ENCODE measurements around the gene DZIP1L. TPM values are rescaled to one million over a fixed set of nuclear protein-coding genes. Genes with fewer than 3 reads are reported as not detected.

DZIP1L gene
- total RNA-seq, 1 experiment from 2014 or later = 10.4 TPM

GRCh38 chr3:138135833-138136194, 20.4 kb upstream of the DZIP1L start:
- no peak overlapping the region for H4K5ac ChIP-seq (ENCODE audit: insufficient read length, low read depth, low read length)
- no peaks in the 10 kb centered on the region for H4K20me1 ChIP-seq (ENCODE audit: control insufficient read depth, insufficient read depth, insufficient read length)
- H3K4me1 Mint-ChIP-seq = peaks cover 2% of the 10 kb centered on the region in 2 experiments; a peak in 3 of 4 replicates
- H3K4me2 ChIP-seq (ENCODE audit: insufficient read depth, insufficient read length, low read length) = no peak overlapping the region
- H2AFZ ChIP-seq (ENCODE audit: low read length) = no peak overlapping the region
- no peak overlapping the region for H3T11ph ChIP-seq (ENCODE audit: low read length)
- peaks cover 3% of the 10 kb centered on the region; the same call in 1 of the 2 replicates for H3K27me3 Mint-ChIP-seq (ENCODE audit: low read depth)
- no peak overlapping the region for H3K14ac ChIP-seq (ENCODE audit: insufficient read depth, low read length)
- no peak overlapping the region for H2BK15ac ChIP-seq (ENCODE audit: low read depth, low read length)
- no peak overlapping the region for H3K27ac ChIP-seq (ENCODE audit: insufficient read length, low read depth, low read length)
- no CpG with 5 or more reads among the region's 2 CpGs for WGBS (ENCODE audit: extremely low coverage, insufficient read length, low lambda C conversion rate)
- TF ChIP-seq CTCF (conservative IDR thresholded peaks at IDR 0.05) = no peak
- H2BK5ac ChIP-seq (ENCODE audit: insufficient read length, low read length) = no peak overlapping the region
- H4K8ac ChIP-seq (replicated peaks; ENCODE audit: insufficient read length, low read depth, low read length) = no peak overlapping the region
- H3K4ac ChIP-seq (ENCODE audit: low read depth, low read length) = no peak overlapping the region
- no peak overlapping the region for H3K56ac ChIP-seq (ENCODE audit: insufficient read length, low read depth, low read length)
- H2BK120ac ChIP-seq (ENCODE audit: low read depth, low read length, poor library complexity, severe bottlenecking) = no peak overlapping the region
- no peaks in the 10 kb centered on the region for H3K36me3 Mint-ChIP-seq (ENCODE audit: insufficient read depth in 1 of 3, low read depth in 3 of 3)
- no peaks in the 10 kb centered on the region for H3K9me3 ChIP-seq (ENCODE audit: control insufficient read depth, low read depth, low read length)
- no peaks in the 10 kb centered on the region for H3K79me2 ChIP-seq (ENCODE audit: insufficient read depth, low read length)
- H3K23me2 ChIP-seq (ENCODE audit: insufficient read length, low read depth, low read length, poor library complexity, severe bottlenecking) = no peaks in the 10 kb centered on the region
- no peaks in the 10 kb centered on the region for H3K79me1 ChIP-seq (ENCODE audit: insufficient read depth, low read depth, low read length, poor library complexity, severe bottlenecking)
- no peak for DNase-seq
- H2AK5ac ChIP-seq (ENCODE audit: insufficient read length, low read length) = no peak overlapping the region
- H3K9me3 Mint-ChIP-seq = no peaks in the 10 kb centered on the region; a peak in 1 of 5 replicates
- H3K4me3 Mint-ChIP-seq = no peak overlapping the region
- no peak overlapping the region for H3K9ac ChIP-seq (ENCODE audit: extremely low read depth, insufficient read length, low read length)
- H3K18ac ChIP-seq (ENCODE audit: insufficient read length, low read depth, low read length) = no peak overlapping the region
- H3K27me3 ChIP-seq (ENCODE audit: insufficient read depth, low read length) = no peaks in the 10 kb centered on the region
- H4K91ac ChIP-seq (ENCODE audit: insufficient read length, low read depth, low read length) = no peak overlapping the region
- H2BK20ac ChIP-seq (ENCODE audit: low read depth, low read length, poor library complexity, severe bottlenecking) = no peak overlapping the region
- H3K23ac ChIP-seq (ENCODE audit: insufficient read length, low read depth, low read length) = no peak overlapping the region
- no peak overlapping the region for H2BK12ac ChIP-seq (ENCODE audit: insufficient read length, low read depth, low read length)
- no peaks in the 10 kb centered on the region for H3K4me1 ChIP-seq (ENCODE audit: insufficient read depth, low read length)
- no peak overlapping the region for H3K27ac Mint-ChIP-seq
